HG02970 (cell line): ENCODE measurements around the gene CALHM6.
A peak's percentile ranks its signal among the peaks of the same experiment; 100 is the strongest.
"Not testable (repeated sequence)": the region's sequence is repeated elsewhere in the genome, so short reads cannot be mapped to it uniquely, and the experiment has no call there.

Experiments used
- ATAC-seq: cut with Tn5 transposase; IDR thresholded peaks from one replicate; pipeline ENCODE4 v1.9.1; 2021; ENCODE audit warnings: mild to moderate bottlenecking, moderate library complexity, moderate number of reproducible peaks; ENCODE audit not compliant: unreplicated experiment, low FRiP score

The CALHM6 gene

GRCh38 chr6:116472706-116473105 lies 11.5 kb downstream of the CALHM6 start:
- no peak for ATAC-seq

- no peak for ATAC-seq
Measured at GRCh38 chr6:116475141-116475540, 14.0 kb downstream of the CALHM6 start.

GRCh38 chr6:116476002-116476678 lies 15.0 kb downstream of the CALHM6 start:
- peak; percentile 100 for ATAC-seq

GRCh38 chr6:116482780-116483179 lies 21.6 kb downstream of the CALHM6 start:
- no peak for ATAC-seq

- no peak for ATAC-seq
Measured at GRCh38 chr6:116483616-116484015, 22.4 kb downstream of the CALHM6 start.

- ATAC-seq, result no peak
Measured at GRCh38 chr6:116485559-116486184, 24.5 kb downstream of the CALHM6 start.

GRCh38 chr6:116491610-116492330 lies 30.6 kb downstream of the CALHM6 start:
- ATAC-seq, result no peak

- ATAC-seq, result no peak
Measured at GRCh38 chr6:116492331-116493067, 31.3 kb downstream of the CALHM6 start.

- ATAC-seq, result not testable (repeated sequence)
Measured at GRCh38 chr6:116495161-116495560, 34.0 kb downstream of the CALHM6 start.

GRCh38 chr6:116497113-116497676 lies 36.0 kb downstream of the CALHM6 start:
- ATAC-seq, result no peak

GRCh38 chr6:116500969-116501433 lies 39.8 kb downstream of the CALHM6 start:
- no peak for ATAC-seq

- no peak for ATAC-seq
Measured at GRCh38 chr6:116507324-116507723, 46.1 kb downstream of the CALHM6 start.

GRCh38 chr6:116508527-116508926 lies 47.4 kb downstream of the CALHM6 start:
- ATAC-seq, result no peak

- no peak for ATAC-seq
Measured at GRCh38 chr6:116511424-116512110, 50.4 kb downstream of the CALHM6 start, which contains the start of gene CALHM5. TSS of gene CALHM5 (plus strand) at chr6:116511639. CDS start at chr6:116511697, 58 bp downstream.

GRCh38 chr6:116512111-116512559 lies 51.0 kb downstream of the CALHM6 start:
- no peak for ATAC-seq

- no peak for ATAC-seq
Measured at GRCh38 chr6:116512734-116513133, 51.6 kb downstream of the CALHM6 start.
